ENCODE results near the gene ADIPOQ. TPM values are rescaled to one million over a fixed set of nuclear protein-coding genes. Genes with fewer than 3 reads are reported as not detected.

Gene ADIPOQ
- total RNA-seq, 1 experiment from 2014 or later: not detected

- intact Hi-C loops (cut with micrococcal nuclease; ENCODE audit: unreplicated experiment): no loop called here
- Histone ChIP-seq H3K27ac (ENCODE audit: low read length) (no peak overlapping the region; the same call in 1 of the 2 replicates), H3K4me3 (ENCODE audit: low read depth in 2 of 2, low read length in 2 of 2) (peak overlapping the region; percentile 46 to 65), H3K4me1 (ENCODE audit: control insufficient read depth, insufficient read depth, low read length) (0 out of 2 replicates have a peak, but pooled peaks cover 3% of the 10 kb centered on the region), H3K9me3 (ENCODE audit: control insufficient read depth, insufficient read depth, low read depth, low read length) (no peaks in the 10 kb centered on the region), H3K36me3 (ENCODE audit: control insufficient read depth, insufficient read depth, low read length) (no peaks in the 10 kb centered on the region; the same call in 1 of the 2 replicates), H3K27me3 (ENCODE audit: control insufficient read depth, insufficient read depth, low read length) (peaks cover 36% of the 10 kb centered on the region)
- CTCF ChIA-PET: no interaction called here
- BruUV-seq (replicated peaks): no TSS peak
- ATAC-seq: 0 out of 2 replicates have a peak, but pooled peaks have one; percentile 2
- TF ChIP-seq TCF7L2 (IDR thresholded peaks at IDR 0.05; ENCODE audit: low read depth, low read length) (no peak), POLR2AphosphoS5 (IDR thresholded peaks at IDR 0.05; ENCODE audit: low read depth, low read length) (no peak), SIN3A (IDR thresholded peaks at IDR 0.05; ENCODE audit: borderline replicate concordance, insufficient read depth, low read depth, low read length) (no peak)
- TF ChIP-seq, protein P1, sequence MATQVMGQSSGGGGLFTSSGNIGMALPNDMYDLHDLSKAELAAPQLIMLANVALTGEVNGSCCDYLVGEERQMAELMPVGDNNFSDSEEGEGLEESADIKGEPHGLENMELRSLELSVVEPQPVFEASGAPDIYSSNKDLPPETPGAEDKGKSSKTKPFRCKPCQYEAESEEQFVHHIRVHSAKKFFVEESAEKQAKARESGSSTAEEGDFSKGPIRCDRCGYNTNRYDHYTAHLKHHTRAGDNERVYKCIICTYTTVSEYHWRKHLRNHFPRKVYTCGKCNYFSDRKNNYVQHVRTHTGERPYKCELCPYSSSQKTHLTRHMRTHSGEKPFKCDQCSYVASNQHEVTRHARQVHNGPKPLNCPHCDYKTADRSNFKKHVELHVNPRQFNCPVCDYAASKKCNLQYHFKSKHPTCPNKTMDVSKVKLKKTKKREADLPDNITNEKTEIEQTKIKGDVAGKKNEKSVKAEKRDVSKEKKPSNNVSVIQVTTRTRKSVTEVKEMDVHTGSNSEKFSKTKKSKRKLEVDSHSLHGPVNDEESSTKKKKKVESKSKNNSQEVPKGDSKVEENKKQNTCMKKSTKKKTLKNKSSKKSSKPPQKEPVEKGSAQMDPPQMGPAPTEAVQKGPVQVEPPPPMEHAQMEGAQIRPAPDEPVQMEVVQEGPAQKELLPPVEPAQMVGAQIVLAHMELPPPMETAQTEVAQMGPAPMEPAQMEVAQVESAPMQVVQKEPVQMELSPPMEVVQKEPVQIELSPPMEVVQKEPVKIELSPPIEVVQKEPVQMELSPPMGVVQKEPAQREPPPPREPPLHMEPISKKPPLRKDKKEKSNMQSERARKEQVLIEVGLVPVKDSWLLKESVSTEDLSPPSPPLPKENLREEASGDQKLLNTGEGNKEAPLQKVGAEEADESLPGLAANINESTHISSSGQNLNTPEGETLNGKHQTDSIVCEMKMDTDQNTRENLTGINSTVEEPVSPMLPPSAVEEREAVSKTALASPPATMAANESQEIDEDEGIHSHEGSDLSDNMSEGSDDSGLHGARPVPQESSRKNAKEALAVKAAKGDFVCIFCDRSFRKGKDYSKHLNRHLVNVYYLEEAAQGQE (IDR thresholded peaks at IDR 0.05; ENCODE audit: insufficient read depth in 1 of 2, low read depth in 2 of 2, low read length in 1 of 2): no peak
- TF ChIP-seq, protein P2, sequence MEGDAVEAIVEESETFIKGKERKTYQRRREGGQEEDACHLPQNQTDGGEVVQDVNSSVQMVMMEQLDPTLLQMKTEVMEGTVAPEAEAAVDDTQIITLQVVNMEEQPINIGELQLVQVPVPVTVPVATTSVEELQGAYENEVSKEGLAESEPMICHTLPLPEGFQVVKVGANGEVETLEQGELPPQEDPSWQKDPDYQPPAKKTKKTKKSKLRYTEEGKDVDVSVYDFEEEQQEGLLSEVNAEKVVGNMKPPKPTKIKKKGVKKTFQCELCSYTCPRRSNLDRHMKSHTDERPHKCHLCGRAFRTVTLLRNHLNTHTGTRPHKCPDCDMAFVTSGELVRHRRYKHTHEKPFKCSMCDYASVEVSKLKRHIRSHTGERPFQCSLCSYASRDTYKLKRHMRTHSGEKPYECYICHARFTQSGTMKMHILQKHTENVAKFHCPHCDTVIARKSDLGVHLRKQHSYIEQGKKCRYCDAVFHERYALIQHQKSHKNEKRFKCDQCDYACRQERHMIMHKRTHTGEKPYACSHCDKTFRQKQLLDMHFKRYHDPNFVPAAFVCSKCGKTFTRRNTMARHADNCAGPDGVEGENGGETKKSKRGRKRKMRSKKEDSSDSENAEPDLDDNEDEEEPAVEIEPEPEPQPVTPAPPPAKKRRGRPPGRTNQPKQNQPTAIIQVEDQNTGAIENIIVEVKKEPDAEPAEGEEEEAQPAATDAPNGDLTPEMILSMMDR (IDR thresholded peaks at IDR 0.05): no peak
- DNase-seq (ENCODE audit: low read depth, low spot score): no peak
- in situ Hi-C loops (cut with HindIII; ENCODE audit: low pct_unique_long_range_greater_than_20kb, low sequenced_read_pairs): no loop called here
- POLR2A ChIA-PET: no interaction called here
Observed at GRCh38 chr3:186826410-186826975, 16.0 kb upstream of the ADIPOQ start.

GRCh38 chr3:186826976-186827857, 15.3 kb upstream of the ADIPOQ start:
- TF ChIP-seq TCF7L2 (IDR thresholded peaks at IDR 0.05; ENCODE audit: low read depth, low read length) (no peak), SIN3A (IDR thresholded peaks at IDR 0.05; ENCODE audit: borderline replicate concordance, insufficient read depth, low read depth, low read length) (peak; percentile 72; the same call in 1 of the 2 replicates), POLR2AphosphoS5 (IDR thresholded peaks at IDR 0.05; ENCODE audit: low read depth, low read length) (peak; percentile 70)
- POLR2A ChIA-PET: no interaction called here
- Histone ChIP-seq H3K27ac (ENCODE audit: low read length) (peak overlapping the region; percentile 62; the same call in 1 of the 2 replicates), H3K4me3 (ENCODE audit: low read depth in 2 of 2, low read length in 2 of 2) (peak overlapping the region; percentile 46 to 65), H3K27me3 (ENCODE audit: control insufficient read depth, insufficient read depth, low read length) (peaks cover 43% of the 10 kb centered on the region), H3K4me1 (ENCODE audit: control insufficient read depth, insufficient read depth, low read length) (0 out of 2 replicates have a peak, but pooled peaks cover 3% of the 10 kb centered on the region), H3K36me3 (ENCODE audit: control insufficient read depth, insufficient read depth, low read length) (no peaks in the 10 kb centered on the region; the same call in 1 of the 2 replicates), H3K9me3 (ENCODE audit: control insufficient read depth, insufficient read depth, low read depth, low read length) (no peaks in the 10 kb centered on the region)
- CTCF ChIA-PET: no interaction called here
- BruUV-seq (replicated peaks): no TSS peak
- in situ Hi-C loops (cut with HindIII; ENCODE audit: low pct_unique_long_range_greater_than_20kb, low sequenced_read_pairs) (no loop called here), intact Hi-C loops (cut with micrococcal nuclease; ENCODE audit: unreplicated experiment) (no loop called here)
- DNase-seq (ENCODE audit: low read depth, low spot score) (no peak), ATAC-seq (peak; percentile 96)

Measured in Panc1 (cell line).